Measurements from ENCODE around the gene AP3S2.
"Not testable (repeated sequence)": the region's sequence is repeated elsewhere in the genome, so short reads cannot be mapped to it uniquely, and the experiment has no call there.

AP3S2 gene

DNA sequence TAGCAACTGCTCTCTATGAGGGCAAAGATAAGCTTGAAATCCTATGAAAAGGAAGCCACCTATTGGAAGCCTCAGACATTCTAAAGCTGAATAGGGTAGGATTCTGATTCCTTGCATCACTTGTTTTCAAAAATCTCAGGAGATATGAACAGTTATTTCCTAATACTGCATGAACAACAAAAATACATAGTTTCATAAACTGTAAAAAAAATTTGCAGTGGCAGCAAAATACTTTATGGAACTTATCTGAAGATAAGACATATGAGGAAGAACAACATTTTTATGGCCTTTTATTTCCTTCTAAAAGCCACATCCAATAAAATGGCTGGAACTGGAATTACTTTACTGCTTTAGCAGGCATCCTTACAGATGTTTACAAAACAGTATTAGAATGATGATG is 29.9 kb downstream of the AP3S2 start:
- no peak for DNase-seq (ENCODE audit: low spot score)
- TF ChIP-seq, protein P1, sequence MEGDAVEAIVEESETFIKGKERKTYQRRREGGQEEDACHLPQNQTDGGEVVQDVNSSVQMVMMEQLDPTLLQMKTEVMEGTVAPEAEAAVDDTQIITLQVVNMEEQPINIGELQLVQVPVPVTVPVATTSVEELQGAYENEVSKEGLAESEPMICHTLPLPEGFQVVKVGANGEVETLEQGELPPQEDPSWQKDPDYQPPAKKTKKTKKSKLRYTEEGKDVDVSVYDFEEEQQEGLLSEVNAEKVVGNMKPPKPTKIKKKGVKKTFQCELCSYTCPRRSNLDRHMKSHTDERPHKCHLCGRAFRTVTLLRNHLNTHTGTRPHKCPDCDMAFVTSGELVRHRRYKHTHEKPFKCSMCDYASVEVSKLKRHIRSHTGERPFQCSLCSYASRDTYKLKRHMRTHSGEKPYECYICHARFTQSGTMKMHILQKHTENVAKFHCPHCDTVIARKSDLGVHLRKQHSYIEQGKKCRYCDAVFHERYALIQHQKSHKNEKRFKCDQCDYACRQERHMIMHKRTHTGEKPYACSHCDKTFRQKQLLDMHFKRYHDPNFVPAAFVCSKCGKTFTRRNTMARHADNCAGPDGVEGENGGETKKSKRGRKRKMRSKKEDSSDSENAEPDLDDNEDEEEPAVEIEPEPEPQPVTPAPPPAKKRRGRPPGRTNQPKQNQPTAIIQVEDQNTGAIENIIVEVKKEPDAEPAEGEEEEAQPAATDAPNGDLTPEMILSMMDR (IDR thresholded peaks at IDR 0.05; ENCODE audit: extremely low read depth, missing control alignments), result no peak

DNA sequence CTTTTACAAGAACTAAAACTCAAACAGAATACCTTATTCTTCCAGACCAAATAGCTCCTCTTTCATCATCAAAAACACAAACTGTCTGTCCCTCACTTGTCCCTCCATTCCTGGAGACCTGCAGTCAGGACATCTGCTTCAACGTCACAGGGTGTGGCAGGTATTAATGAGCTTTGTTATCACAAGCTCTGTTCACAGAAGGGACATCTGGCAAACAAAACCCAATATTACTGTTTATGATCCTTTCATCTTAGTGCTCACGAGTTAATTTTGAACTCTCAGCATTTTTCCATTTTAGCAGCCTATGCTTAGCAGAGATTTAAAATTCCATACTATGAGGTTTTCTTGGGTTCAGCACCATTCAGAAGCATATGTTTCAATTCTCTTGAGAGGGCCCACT is 32.9 kb downstream of the AP3S2 start:
- no peak for DNase-seq (ENCODE audit: low spot score)
- TF ChIP-seq, protein P1 (IDR thresholded peaks at IDR 0.05; ENCODE audit: extremely low read depth, missing control alignments), result no peak

DNA sequence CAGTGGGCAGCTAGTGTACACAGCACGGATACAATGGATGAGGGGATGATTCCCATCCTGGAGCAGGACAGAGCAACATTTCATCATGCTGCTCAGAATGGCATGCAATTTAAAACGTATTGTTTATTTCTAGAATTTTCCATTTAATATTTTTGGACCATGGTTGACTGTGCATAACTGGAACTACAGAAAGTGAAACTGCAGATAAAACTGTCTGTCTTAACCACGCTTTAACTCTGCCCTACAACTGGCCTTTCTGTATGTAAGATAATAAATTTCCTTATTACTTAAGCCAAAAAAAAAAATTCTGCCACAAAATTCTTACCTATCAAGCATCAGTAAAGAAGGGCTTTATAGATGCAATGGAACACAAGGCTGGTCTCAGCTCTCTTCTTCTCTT is 33.4 kb downstream of the AP3S2 start:
- DNase-seq (ENCODE audit: low spot score), result no peak

DNA sequence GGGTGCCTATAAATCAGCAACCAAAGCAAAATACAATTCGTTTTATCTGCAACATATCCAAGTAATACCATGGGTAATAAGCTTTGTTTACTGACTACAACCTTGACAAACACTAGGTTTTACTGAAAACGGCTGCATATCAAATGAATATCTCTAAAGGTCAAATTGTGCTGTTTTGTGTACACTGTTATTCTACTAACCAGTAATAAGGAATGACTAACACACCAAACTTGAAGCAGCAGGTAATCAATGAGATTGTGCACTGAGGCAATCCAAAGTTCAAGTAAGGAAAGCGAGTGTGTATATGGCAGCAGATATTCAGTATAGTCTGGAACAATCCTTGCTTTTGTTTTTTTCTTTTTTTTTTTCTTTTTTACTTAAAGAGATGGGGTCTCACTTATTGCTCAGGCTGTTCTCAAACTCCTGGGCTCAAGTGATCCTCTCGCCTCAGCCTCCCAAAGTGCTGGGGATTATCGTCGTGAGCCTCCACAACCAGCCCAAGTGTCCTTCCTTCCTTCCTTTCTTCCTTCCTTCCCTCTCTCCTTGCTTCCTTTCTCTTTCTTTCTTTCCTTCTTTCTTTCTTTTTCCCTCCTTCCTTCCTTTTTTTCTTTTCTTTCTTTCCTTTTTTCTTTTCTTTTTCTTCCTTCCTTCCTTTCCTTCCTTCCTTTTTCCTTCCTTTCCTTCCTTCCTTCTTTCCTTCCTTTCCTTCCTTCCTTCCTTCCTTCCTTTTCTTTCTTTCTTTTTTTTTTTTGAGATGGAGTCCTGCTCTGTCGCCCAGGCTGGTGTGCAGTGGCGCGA is 34.9 kb downstream of the AP3S2 start:
- DNase-seq (ENCODE audit: low spot score), result no peak
- TF ChIP-seq, protein P1 (IDR thresholded peaks at IDR 0.05; ENCODE audit: extremely low read depth, missing control alignments), result no peak

More for the DNA sequence above, 33.4 kb downstream of the AP3S2 start:
- TF ChIP-seq, protein P1 (IDR thresholded peaks at IDR 0.05; ENCODE audit: extremely low read depth, missing control alignments), result no peak

DNA sequence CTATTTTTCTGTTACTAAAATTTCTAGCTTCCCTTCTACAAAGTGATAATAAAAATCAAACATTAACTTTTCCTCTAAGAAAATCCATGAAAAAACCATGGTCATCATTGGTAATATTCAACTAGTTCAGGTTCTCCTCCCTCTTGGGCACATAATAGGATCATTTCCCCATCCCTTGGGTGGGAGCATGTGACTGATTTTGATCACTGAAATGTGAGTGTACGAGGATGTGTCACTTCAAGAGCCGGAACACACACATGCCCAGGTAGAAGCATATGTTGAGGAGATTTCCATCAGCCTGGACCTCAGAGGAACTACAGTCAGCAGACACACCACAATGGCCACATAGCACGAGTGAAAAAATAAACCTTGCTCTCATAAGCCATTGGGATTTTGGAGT is 36.1 kb downstream of the AP3S2 start:
- no peak for DNase-seq (ENCODE audit: low spot score)
- TF ChIP-seq, protein P1 (IDR thresholded peaks at IDR 0.05; ENCODE audit: extremely low read depth, missing control alignments), result no peak

DNA sequence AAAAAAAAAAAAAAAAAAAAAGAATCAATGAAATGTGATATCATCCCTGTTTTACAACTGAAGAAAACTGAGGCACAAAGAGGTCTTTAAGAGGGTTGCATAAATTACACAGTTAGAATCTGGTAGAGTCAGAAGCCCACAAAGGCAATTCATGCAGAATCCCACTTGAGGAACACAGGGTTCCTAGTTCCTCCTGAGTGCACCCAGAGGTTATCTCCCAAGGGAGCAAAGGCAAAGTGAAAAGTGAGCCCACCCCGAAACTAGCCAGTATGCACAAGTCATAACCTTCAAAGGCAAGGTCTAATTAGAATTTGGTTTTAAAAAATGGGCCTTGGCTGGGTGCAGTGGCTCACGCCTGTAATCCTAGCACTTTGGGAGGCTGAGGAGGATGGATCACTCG is 37.8 kb downstream of the AP3S2 start:
- TF ChIP-seq, protein P1 (IDR thresholded peaks at IDR 0.05; ENCODE audit: extremely low read depth, missing control alignments), result no peak
- no peak for DNase-seq (ENCODE audit: low spot score)

DNA sequence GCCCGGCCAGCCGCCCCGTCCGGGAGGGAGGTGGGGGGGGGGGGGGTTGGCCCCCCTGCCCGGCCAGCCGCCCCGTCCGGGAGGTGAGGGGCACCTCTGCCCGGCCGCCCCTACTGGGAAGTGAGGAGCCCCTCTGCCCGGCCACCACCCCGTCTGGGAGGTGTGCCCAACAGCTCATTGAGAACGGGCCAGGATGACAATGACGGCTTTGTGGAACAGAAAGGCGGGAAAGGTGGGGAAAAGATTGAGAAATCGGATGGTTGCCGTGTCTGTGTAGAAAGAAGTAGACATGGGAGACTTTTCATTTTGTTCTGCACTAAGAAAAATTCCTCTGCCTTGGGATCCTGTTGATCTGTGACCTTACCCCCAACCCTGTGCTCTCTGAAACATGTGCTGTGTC is 38.9 kb downstream of the AP3S2 start:
- DNase-seq (ENCODE audit: low spot score), result not testable (repeated sequence)

All from GM20000 (cell line).